GM12892 (cell line): ENCODE results near the gene CLDN25.

Experiments used
- POLR2A ChIP-seq: IDR thresholded peaks from 2 replicates; pipeline ENCODE4 v1.6.1; 2011; ENCODE audit warnings: low read depth, low read length, control low read depth
- POLR2AphosphoS5 ChIP-seq: IDR thresholded peaks from 2 replicates; pipeline ENCODE4 v1.6.1; 2011; ENCODE audit warnings: low read depth, low read length, control low read depth
- TAF1 ChIP-seq: IDR thresholded peaks from 2 replicates; pipeline ENCODE4 v1.6.1; 2011; ENCODE audit warnings: low read depth, mild to moderate bottlenecking, control low read depth, low read length, borderline replicate concordance

- TF ChIP-seq POLR2AphosphoS5, result no peak
- TF ChIP-seq POLR2A, result no peak
- TF ChIP-seq TAF1, result no peak
These were observed 29.3 kb downstream of the CLDN25 start for GRCh38 chr11:113808931-113809330.
